Skeletal muscle cell (primary cell): ENCODE data around the gene PYDC1.
"Not testable (repeated sequence)": the region's sequence is repeated elsewhere in the genome, so short reads cannot be mapped to it uniquely, and the experiment has no call there.

Experiments used
- DNase-seq: peaks from one replicate; pipeline ENCODE4 v3.0.0-alpha.2; 2010; ENCODE audit warnings: low read depth
- H3K4me3 ChIP-seq: 2 replicates; pipeline ENCODE4 v1.5.1; 2011; ENCODE audit warnings: low read depth, mild to moderate bottlenecking, control low read depth, low read length, moderate library complexity

Gene PYDC1

GRCh38 chr16:31224092-31224955 is 7.4 kb upstream of the PYDC1 start:
- no peak for DNase-seq
- no peak overlapping the region for H3K4me3 ChIP-seq

GRCh38 chr16:31223044-31223443 is 6.1 kb upstream of the PYDC1 start:
- no peak for DNase-seq
- H3K4me3 ChIP-seq: no peak overlapping the region

- DNase-seq: no peak
Measured at GRCh38 chr16:31221357-31222160, 4.6 kb upstream of the PYDC1 start.

GRCh38 chr16:31219154-31219741 is 2.3 kb upstream of the PYDC1 start:
- no peak overlapping the region for H3K4me3 ChIP-seq
- no peak for DNase-seq

More at GRCh38 chr16:31221357-31222160, 4.6 kb upstream of the PYDC1 start:
- no peak overlapping the region for H3K4me3 ChIP-seq

DNA sequence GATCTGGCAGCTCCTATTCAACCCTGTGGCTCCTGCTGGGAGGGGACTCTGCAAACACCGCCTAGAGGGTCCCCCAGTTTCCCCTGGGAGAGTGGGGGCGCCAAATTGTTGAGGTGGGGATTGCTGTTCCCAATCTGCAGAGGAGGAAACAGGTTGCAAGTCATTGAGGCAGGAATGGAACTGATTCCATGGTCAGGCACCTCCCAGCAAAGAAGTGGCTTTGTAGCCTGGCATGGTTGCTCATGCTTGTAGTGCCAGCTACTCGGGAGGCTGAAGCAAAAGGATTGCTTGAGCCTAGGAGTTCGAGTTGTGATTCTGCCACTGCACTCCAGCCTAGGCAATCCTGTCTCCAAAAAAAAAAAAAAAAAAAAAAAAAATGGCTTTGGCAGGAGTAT is 198 bp upstream of the PYDC1 start:
- DNase-seq: no peak
- no peak overlapping the region for H3K4me3 ChIP-seq

- no peak for DNase-seq
- peak overlapping the region; percentile 51 for H3K4me3 ChIP-seq
Measured at GRCh38 chr16:31215287-31216162, 1.4 kb downstream of the PYDC1 start.

GRCh38 chr16:31214708-31215286 is 2.1 kb downstream of the PYDC1 start:
- H3K4me3 ChIP-seq: peak overlapping the region; percentile 51
- DNase-seq: no peak

GRCh38 chr16:31213877-31214707 is 2.8 kb downstream of the PYDC1 start, which contains the start of gene TRIM72:
Gene TRIM72, plus strand, starts transcription at chr16:31214119. Its CDS starts 620 bp downstream, at chr16:31214739.
- DNase-seq: no peak
- peak within 1 kb of the TSS; percentile 51 for H3K4me3 ChIP-seq

DNA sequence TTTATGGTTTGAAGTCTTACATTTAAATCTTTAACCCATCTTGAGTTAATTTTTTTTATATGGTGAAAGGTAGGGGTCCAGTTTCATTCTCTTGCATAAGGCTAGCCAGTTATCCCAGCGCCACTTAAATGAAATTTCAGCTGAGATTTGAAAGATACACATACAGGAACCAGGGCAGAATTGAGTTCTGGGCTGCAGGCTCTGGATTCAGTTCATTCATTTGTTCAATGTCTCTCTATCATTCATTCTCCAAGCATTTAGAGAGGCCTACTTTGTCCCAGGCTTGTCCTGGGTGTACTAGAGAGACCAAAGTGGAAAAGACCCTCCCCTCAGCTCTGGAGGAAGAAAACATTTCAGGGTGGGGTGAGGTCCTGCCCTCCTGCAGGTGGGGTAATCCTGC is 3.6 kb downstream of the PYDC1 start:
- DNase-seq: no peak
- no peak overlapping the region for H3K4me3 ChIP-seq

- DNase-seq: no peak
- H3K4me3 ChIP-seq: no peak overlapping the region
Measured at GRCh38 chr16:31206776-31207175, 10.2 kb downstream of the PYDC1 start.

DNA sequence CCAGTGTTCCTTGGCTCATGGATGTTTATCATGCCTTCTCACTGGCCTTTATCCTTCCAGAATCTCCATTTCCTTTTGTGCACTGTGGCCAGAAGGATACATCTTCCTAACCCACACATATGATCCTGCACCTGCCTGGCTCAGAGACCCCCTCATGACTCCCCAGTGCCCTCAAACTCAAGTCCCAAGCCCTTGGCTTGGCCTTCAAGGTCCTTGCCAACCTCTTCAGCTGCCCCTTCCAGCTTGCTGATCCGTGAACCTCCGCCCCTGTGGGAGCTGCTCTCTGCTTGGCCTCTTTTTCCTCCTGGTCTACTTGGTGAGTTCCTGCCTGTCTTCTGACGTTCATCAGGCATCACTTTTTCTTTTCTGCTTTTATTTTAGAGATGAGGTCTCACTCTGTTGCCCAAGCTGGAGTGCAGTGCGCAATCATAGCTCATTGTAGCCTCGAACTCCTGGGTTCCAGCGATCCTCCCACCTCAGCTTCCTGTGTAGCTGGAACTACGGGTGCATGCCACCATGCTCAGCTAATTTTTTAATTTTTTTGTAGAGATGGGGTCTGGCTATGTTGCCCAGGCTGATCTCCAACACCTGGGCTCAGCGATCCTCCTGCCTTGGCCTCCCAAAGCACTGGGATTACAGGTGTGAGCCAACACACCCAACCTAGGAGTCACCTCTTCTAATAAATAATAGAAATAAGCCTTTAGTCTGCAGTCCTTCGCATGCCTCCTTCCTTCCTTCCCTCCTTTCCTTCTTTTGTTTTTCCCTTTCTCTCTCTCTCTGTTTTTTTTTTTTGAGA is 11.9 kb downstream of the PYDC1 start:
- no peak overlapping the region for H3K4me3 ChIP-seq
- no peak for DNase-seq

GRCh38 chr16:31202414-31203375 is 14.2 kb downstream of the PYDC1 start, which contains the start of gene PYCARD:
Gene PYCARD, minus strand, starts transcription at chr16:31202760. Its CDS starts 70 bp downstream, at chr16:31202690.
- no peak for DNase-seq
- H3K4me3 ChIP-seq: peak within 1 kb of the TSS; percentile 62

DNA sequence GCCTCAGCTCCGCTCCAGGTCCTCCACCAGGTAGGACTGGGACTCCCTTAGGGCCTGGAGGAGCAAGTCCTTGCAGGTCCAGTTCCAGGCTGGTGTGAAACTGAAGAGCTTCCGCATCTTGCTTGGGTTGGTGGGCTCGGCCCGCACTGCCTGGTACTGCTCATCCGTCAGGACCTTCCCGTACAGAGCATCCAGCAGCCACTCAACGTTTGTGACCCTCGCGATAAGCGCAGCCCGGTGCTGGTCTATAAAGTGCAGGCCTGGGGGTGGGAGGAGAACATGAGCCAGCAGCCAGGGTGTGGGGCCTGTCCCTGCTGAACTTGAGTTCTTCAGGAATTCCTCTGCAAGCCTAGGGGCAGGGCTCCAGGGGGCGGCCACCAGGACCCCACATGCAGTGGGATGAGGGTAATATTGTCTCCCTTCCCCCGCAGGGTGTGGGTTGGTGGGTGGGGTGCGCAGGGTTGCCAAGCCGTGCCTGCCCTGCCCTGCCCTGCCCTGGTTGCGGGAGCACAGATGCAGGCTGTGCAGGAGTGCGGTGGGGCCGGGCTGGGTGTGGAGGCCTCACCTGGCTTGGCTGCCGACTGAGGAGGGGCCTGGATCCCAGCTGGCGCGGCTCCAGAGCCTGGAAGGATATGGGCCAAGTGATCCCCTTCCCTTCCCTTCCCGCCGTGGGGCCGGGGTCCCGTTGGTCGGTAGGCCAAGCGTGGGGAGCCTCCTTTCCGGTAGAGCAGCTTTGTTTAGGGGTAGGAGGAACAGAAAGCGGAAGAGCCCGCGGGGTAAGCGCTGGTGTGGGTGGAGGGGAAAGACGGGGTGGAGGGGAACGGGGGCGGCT is 15.1 kb downstream of the PYDC1 start:
- no peak for DNase-seq
- H3K4me3 ChIP-seq: peak overlapping the region; percentile 62

- no peak for DNase-seq
- peak overlapping the region; percentile 62 for H3K4me3 ChIP-seq
Measured at GRCh38 chr16:31200821-31201568, 15.9 kb downstream of the PYDC1 start.

DNA sequence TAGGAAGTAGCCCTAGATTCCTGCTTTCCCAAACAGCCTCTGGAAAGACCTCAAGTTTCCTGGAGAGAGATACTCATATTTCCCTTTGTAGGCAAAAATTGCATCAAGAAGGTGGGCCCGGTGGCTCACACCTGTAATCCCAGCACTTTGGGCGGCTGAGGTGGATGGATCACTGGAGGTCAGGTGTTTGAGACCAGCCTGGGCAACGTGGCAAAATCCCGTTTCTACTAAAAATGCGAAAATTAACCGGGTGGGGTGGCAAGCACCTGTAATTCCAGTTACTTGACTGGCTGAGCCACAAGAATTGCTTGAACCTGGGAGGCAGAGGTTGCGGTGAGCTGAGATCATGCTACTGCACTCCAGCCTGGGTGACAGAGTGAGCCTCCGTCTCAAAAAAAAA is 16.8 kb downstream of the PYDC1 start:
- not testable (repeated sequence) for H3K4me3 ChIP-seq, DNase-seq
